WTC11 (cell line): ENCODE measurements around the gene WDR18. TPM values are rescaled to one million over a fixed set of nuclear protein-coding genes. Genes with fewer than 3 reads are reported as not detected.

Source experiments
- ATAC-seq: fragments of 200-7000 bp; cut with Tn5 transposase; 2 replicates; pipeline ENCODE4 v1.10.0; 2021; ENCODE audit warnings: mild to moderate bottlenecking, moderate library complexity
- CTCF ChIA-PET: fragments of 300-600 bp; sonication (Branson Sonifier 250); formaldehyde crosslinking; loops from one replicate; lab custom pipeline; 2021; ENCODE audit warnings: antibody characterized with exemption; lab: Charles Lee
- POLR2A ChIA-PET: fragments of 350-600 bp; sonication (Branson Sonifier 250); formaldehyde crosslinking; loops from one replicate; lab custom pipeline; 2021; ENCODE audit warnings: antibody characterized with exemption; lab: Charles Lee
- DNase-seq: peaks from one replicate; pipeline ENCODE4 v3.0.0; 2021; ENCODE audit warnings: low spot score
- H3K27ac Mint-ChIP-seq: 2 replicates; pipeline ENCODE4 v1.8.0; 2021; ENCODE audit warnings: mixed read lengths
- H3K27me3 Mint-ChIP-seq: 2 replicates; pipeline ENCODE4 v1.8.0; 2021; ENCODE audit warnings: low read depth, mild to moderate bottlenecking, moderate library complexity, mixed read lengths
- H3K36me3 Mint-ChIP-seq: 2 replicates; pipeline ENCODE4 v1.8.0; 2021; ENCODE audit warnings: mixed read lengths
- H3K4me1 Mint-ChIP-seq: 2 replicates; pipeline ENCODE4 v1.8.0; 2022; ENCODE audit warnings: mixed read lengths
- H3K4me3 Mint-ChIP-seq: 2 replicates; pipeline ENCODE4 v1.8.0; 2021; ENCODE audit warnings: mild to moderate bottlenecking, moderate library complexity, mixed read lengths
- H3K9me3 Mint-ChIP-seq: 2 replicates; pipeline ENCODE4 v1.8.0; 2021; ENCODE audit warnings: mixed read lengths
- ATF2 ChIP-seq: sonication (generic); formaldehyde crosslinking; IDR thresholded peaks from 2 replicates; pipeline ENCODE4 v1.8.1; 2022; ENCODE audit warnings: low read depth, missing genetic modification reagents, borderline replicate concordance
- FOXP4 ChIP-seq: sonication (generic); formaldehyde crosslinking; IDR thresholded peaks from 2 replicates; pipeline ENCODE4 v1.8.0; 2022; ENCODE audit warnings: mild to moderate bottlenecking, missing genetic modification reagents
- GABPB1 ChIP-seq: sonication (generic); formaldehyde crosslinking; IDR thresholded peaks from 2 replicates; pipeline ENCODE4 v1.8.1; 2023; ENCODE audit warnings: mild to moderate bottlenecking, missing genetic modification reagents
- HMGA2 ChIP-seq: fragments of 250-450 bp; sonication (Bioruptor Pico); IDR thresholded peaks from 2 replicates; pipeline ENCODE4 v1.4.0; 2021; ENCODE audit warnings: mild to moderate bottlenecking, moderate library complexity
- HMGXB4 ChIP-seq: sonication (generic); formaldehyde crosslinking; IDR thresholded peaks from 2 replicates; pipeline ENCODE4 v1.8.1; 2023; ENCODE audit warnings: mild to moderate bottlenecking, moderate library complexity, missing genetic modification reagents
- KAT7 ChIP-seq: sonication (generic); formaldehyde crosslinking; IDR thresholded peaks from 2 replicates; pipeline ENCODE4 v1.8.1; 2023; ENCODE audit warnings: missing genetic modification reagents, mild to moderate bottlenecking, borderline replicate concordance
- NFATC4 ChIP-seq: fragments of 250-450 bp; sonication (Bioruptor Pico); IDR thresholded peaks from 2 replicates; pipeline ENCODE4 v1.9.0; 2021; ENCODE audit warnings: mild to moderate bottlenecking
- NR1H2 ChIP-seq: sonication (generic); formaldehyde crosslinking; IDR thresholded peaks from 2 replicates; pipeline ENCODE4 v1.9.0; 2021; ENCODE audit warnings: mild to moderate bottlenecking, moderate library complexity, missing genetic modification reagents
- NR3C1 ChIP-seq: sonication (generic); formaldehyde crosslinking; conservative IDR thresholded peaks from 2 replicates; pipeline ENCODE4 v1.8.1; 2023; ENCODE audit warnings: low read depth, mild to moderate bottlenecking, missing genetic modification reagents
- USF2 ChIP-seq: sonication (generic); formaldehyde crosslinking; IDR thresholded peaks from 2 replicates; pipeline ENCODE4 v1.8.1; 2023; ENCODE audit warnings: mild to moderate bottlenecking, missing genetic modification reagents, moderate library complexity
- ZNF121 ChIP-seq: sonication (generic); formaldehyde crosslinking; IDR thresholded peaks from 2 replicates; pipeline ENCODE4 v1.8.0; 2023; ENCODE audit warnings: missing genetic modification reagents
- ZNF416 ChIP-seq: fragments of 250-450 bp; sonication (Bioruptor Pico); IDR thresholded peaks from 2 replicates; pipeline ENCODE4 v1.9.0; 2021; ENCODE audit warnings: mild to moderate bottlenecking, inconsistent platforms
- ZNF425 ChIP-seq: fragments of 250-450 bp; sonication (Bioruptor Pico); conservative IDR thresholded peaks from 2 replicates; pipeline ENCODE4 v1.9.0; 2021; ENCODE audit warnings: mild to moderate bottlenecking
- total RNA-seq: library from RNA; stranded (reverse); gene quantifications from 3 replicates; pipeline ENCODE4 v1.2.3, GENCODE V29; 2021

The WDR18 gene
- total RNA-seq, 1 experiment from 2014 or later = 140 TPM

- TF ChIP-seq ZNF416 (CRISPR knock-in tag) = 0 out of 2 replicates have a peak, but pooled peaks have one; percentile 52
- no peak for TF ChIP-seq ZNF425 (CRISPR knock-in tag)
- no peak for TF ChIP-seq ATF2 (CRISPR knock-in tag)
- no peak for TF ChIP-seq KAT7 (CRISPR knock-in tag)
- no peak for TF ChIP-seq HMGA2 (CRISPR knock-in tag)
These were observed 8.0 kb downstream of the WDR18 start (continued) for GRCh38 chr19:991932-992669.

GRCh38 chr19:992670-993055 lies 8.5 kb downstream of the WDR18 start:
- H3K4me3 Mint-ChIP-seq = no peak overlapping the region
- POLR2A ChIA-PET = no interaction called here
- ATAC-seq = no peak

More at GRCh38 chr19:992670-993055, 8.5 kb downstream of the WDR18 start:
- Mint-ChIP-seq H3K4me1 (peaks cover 5% of the 10 kb centered on the region; the same call in 1 of the 2 replicates), H3K27ac (peak overlapping the region; percentile 72), H3K36me3 (peaks cover 11% of the 10 kb centered on the region), H3K9me3 (no peaks in the 10 kb centered on the region), H3K27me3 (peaks cover 11% of the 10 kb centered on the region)
- DNase-seq = no peak
- CTCF ChIA-PET = no interaction called here
- TF ChIP-seq NFATC4 (CRISPR knock-in tag) (no peak), NR3C1 (CRISPR knock-in tag) (no peak), FOXP4 (CRISPR knock-in tag) (no peak), ATF2 (CRISPR knock-in tag) (no peak), ZNF121 (CRISPR knock-in tag) (no peak), GABPB1 (CRISPR knock-in tag) (no peak), USF2 (CRISPR knock-in tag) (no peak), HMGA2 (CRISPR knock-in tag) (no peak), NR1H2 (no peak), ZNF416 (CRISPR knock-in tag) (no peak), HMGXB4 (CRISPR knock-in tag) (no peak)
- TF ChIP-seq, all 79 proteins: peak for 0
